Left ventricle myocardium inferior (tissue), 1 donor: ENCODE measurements around the gene ZC3H13. TPM values are rescaled to one million over a fixed set of nuclear protein-coding genes. Genes with fewer than 3 reads are reported as not detected.
"Not testable (repeated sequence)": the region's sequence is repeated elsewhere in the genome, so short reads cannot be mapped to it uniquely, and the experiment has no call there.

Source experiments
- DNase-seq: peaks from one replicate; pipeline ENCODE4 v3.0.0-alpha.2; 2020
- H3K27ac ChIP-seq: fragments of 200-600 bp; replicated peaks from 2 replicates; pipeline ENCODE4 v1.8.0; 2021
- H3K27me3 ChIP-seq: fragments of 200-600 bp; 2 replicates; pipeline ENCODE4 v1.8.0; 2021; ENCODE audit warnings: low read depth
- H3K36me3 ChIP-seq: fragments of 200-600 bp; 2 replicates; pipeline ENCODE4 v1.8.0; 2021
- H3K4me1 ChIP-seq: fragments of 200-600 bp; 2 replicates; pipeline ENCODE4 v1.8.0; 2021
- H3K4me3 ChIP-seq: fragments of 200-600 bp; 2 replicates; pipeline ENCODE4 v1.8.0; 2021; ENCODE audit warnings: mild to moderate bottlenecking, moderate library complexity
- H3K9me3 ChIP-seq: fragments of 200-600 bp; replicated peaks from 2 replicates; pipeline ENCODE4 v1.8.0; 2021
- intact Hi-C: fragments of 100-400 bp; cut with micrococcal nuclease; formaldehyde crosslinking; loops from one replicate; pipeline ENCODE4 v1.11.0; 2022
- total RNA-seq: library from RNA; stranded (reverse); fragmentation: NEBNext Ultra II Directional; extraction: Animal tissue kit (Norgen Biotek cat#: 25700); gene quantifications from one replicate; pipeline ENCODE4 v1.2.1, GENCODE V29; 2021
- TF ChIP-seq, protein P1 (sequence below): fragments of 200-600 bp; IDR thresholded peaks from 2 replicates; pipeline ENCODE4 v1.8.0; 2021; ENCODE audit warnings: antibody characterized with exemption, mild to moderate bottlenecking, borderline replicate concordance
- donor health status: DM: no; HTN: yes; CAD: no; lungs with severe emphysema.

Gene ZC3H13
- total RNA-seq, 1 donor from 2014 or later: 37.8 TPM

DNA sequence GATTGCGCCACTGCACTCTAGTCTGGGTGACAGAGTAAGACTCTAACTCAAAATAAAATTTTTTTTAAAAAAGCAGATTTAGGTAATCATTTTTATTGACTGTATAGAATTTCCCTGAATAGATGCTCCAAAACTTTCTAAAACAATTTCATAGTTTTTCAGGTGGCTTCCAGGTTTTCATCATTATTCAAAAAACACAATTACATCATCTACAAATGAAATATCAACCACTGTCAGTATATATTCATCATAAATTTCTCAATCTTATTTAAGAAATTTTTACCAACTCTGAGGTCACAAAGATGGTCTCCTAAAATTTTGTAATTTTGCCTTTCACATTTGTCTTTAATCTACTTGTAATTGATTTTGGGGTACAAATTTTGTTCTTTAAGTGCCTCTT is 48.1 kb downstream of the ZC3H13 start:
- H3K27me3 ChIP-seq: no peaks in the 10 kb centered on the region
- DNase-seq: no peak
- intact Hi-C loops: no loop called here
- H3K27ac ChIP-seq: no peak overlapping the region
- TF ChIP-seq, protein P1, sequence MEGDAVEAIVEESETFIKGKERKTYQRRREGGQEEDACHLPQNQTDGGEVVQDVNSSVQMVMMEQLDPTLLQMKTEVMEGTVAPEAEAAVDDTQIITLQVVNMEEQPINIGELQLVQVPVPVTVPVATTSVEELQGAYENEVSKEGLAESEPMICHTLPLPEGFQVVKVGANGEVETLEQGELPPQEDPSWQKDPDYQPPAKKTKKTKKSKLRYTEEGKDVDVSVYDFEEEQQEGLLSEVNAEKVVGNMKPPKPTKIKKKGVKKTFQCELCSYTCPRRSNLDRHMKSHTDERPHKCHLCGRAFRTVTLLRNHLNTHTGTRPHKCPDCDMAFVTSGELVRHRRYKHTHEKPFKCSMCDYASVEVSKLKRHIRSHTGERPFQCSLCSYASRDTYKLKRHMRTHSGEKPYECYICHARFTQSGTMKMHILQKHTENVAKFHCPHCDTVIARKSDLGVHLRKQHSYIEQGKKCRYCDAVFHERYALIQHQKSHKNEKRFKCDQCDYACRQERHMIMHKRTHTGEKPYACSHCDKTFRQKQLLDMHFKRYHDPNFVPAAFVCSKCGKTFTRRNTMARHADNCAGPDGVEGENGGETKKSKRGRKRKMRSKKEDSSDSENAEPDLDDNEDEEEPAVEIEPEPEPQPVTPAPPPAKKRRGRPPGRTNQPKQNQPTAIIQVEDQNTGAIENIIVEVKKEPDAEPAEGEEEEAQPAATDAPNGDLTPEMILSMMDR: no peak
- no peaks in the 10 kb centered on the region for H3K4me1 ChIP-seq
- H3K9me3 ChIP-seq: no peaks in the 10 kb centered on the region
- H3K36me3 ChIP-seq: peaks cover 78% of the 10 kb centered on the region
- no peak overlapping the region for H3K4me3 ChIP-seq

DNA sequence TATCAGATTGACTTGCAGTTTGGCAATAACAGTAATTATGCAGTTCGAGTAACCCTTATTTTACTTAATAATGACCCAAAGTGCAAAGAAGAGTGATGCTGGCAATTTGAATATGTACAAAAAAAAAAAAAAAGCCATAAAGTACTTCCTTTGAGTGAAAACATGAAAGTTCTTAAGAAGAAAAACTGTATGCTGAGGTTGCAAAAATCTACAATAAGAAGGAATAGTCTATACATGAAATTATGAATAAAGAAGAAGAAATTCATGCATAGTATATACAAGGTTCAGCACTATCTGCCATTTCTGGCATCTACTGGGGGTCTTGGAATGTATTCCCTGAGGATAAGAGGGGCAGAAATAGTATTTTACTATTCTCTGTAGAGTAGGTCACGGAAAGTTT is 55.9 kb downstream of the ZC3H13 start:
- Histone ChIP-seq H3K27ac (no peak overlapping the region), H3K4me1 (peaks cover 31% of the 10 kb centered on the region), H3K9me3 (no peaks in the 10 kb centered on the region), H3K36me3 (peaks cover 32% of the 10 kb centered on the region), H3K27me3 (no peaks in the 10 kb centered on the region), H3K4me3 (no peak overlapping the region)
- TF ChIP-seq, protein P1: no peak
- no peak for DNase-seq
- intact Hi-C loops: no loop called here

DNA sequence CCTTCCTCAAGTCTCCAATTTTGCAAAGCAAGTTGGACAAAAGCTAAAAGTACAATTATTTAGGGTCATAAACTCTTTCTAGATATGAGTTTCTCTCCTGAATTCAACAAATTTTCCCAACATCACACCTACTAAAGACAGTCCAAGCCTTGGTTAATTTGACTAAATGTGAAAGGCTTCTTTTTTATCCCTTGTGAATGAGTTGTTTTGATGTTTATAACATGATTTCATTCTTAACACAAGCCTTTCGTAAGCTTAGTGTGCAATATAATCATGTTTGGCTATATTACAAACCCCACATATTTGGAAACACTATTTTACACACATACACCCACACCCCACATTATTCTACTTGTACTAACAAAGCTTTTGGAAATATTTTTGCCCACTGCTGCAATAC is 57.3 kb downstream of the ZC3H13 start:
- Histone ChIP-seq H3K4me3 (no peak overlapping the region), H3K27ac (no peak overlapping the region), H3K4me1 (peaks cover 31% of the 10 kb centered on the region), H3K27me3 (no peaks in the 10 kb centered on the region), H3K36me3 (peaks cover 19% of the 10 kb centered on the region), H3K9me3 (no peaks in the 10 kb centered on the region)
- DNase-seq: no peak
- TF ChIP-seq, protein P1: no peak
- intact Hi-C loops: no loop called here

DNA sequence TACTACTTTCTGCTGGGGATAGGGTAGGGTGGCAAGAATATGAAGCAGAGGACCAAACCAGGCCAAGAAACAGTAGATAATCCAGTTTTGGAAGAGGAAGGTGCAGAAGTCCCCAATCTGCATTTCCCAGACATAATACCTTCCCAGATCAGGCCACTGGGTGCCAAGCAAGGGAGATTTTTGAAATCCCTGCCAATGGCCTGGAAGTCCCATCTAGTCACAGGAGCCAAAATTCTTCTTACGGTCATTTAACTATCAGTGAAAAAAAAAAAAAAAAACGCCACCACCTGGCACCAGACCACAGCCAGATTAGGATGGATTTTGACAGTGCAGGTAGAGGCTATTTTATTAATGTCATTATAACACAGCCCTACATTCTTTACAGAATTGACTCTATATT is 57.8 kb downstream of the ZC3H13 start:
- Histone ChIP-seq H3K27ac (no peak overlapping the region), H3K4me1 (peaks cover 31% of the 10 kb centered on the region), H3K9me3 (no peaks in the 10 kb centered on the region), H3K4me3 (no peak overlapping the region), H3K27me3 (no peaks in the 10 kb centered on the region), H3K36me3 (peaks cover 14% of the 10 kb centered on the region)
- DNase-seq: no peak
- TF ChIP-seq, protein P1: no peak
- intact Hi-C loops: no loop called here

DNA sequence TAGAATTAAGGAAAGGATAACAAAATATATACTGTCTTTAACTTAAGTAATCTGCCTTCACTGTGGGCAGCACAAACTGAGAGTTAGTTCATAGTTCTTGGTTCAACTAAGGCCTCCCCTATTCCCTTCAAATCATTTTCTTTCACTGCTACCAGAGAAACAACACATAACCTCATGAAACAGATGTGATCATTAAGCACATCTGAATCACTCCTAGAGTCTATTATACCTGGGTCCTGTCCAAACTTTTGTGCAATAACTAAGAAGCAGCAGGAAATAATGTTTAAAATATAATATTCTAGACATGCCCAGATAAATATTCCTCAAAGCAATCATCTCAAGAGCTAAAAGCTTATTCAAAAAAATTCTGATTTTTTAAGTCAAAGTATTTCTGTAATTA is 62.9 kb downstream of the ZC3H13 start:
- Histone ChIP-seq H3K4me1 (peaks cover 22% of the 10 kb centered on the region), H3K9me3 (no peaks in the 10 kb centered on the region), H3K36me3 (peaks cover 46% of the 10 kb centered on the region), H3K27me3 (no peaks in the 10 kb centered on the region), H3K4me3 (no peak overlapping the region), H3K27ac (no peak overlapping the region)
- DNase-seq: no peak
- intact Hi-C loops: no loop called here
- TF ChIP-seq, protein P1: no peak

DNA sequence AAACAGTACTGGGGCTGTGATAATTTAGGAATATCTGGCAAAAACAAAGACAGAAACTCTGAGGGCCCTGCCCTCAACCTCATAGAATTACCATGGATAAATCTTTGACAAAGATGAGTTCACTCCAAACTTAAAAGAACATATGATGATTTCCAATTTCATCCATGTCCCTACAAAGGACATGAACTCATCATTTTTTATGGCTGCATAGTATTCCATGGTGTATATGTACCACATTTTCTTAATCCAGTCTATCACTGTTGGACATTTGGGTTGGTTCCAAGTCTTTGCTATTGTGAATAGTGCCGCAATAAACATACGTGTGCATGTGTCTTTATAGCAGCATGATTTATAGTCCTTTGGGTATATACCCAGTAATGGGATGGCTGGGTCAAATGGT is 71.4 kb downstream of the ZC3H13 start:
- H3K9me3 ChIP-seq, H3K27ac ChIP-seq, intact Hi-C loops, DNase-seq, H3K4me3 ChIP-seq, H3K4me1 ChIP-seq, H3K27me3 ChIP-seq: not testable (repeated sequence)
- peaks cover 61% of the 10 kb centered on the region for H3K36me3 ChIP-seq
